Neural progenitor cell (in vitro differentiated cells): ENCODE measurements around the gene POLR2E. TPM values are rescaled to one million over a fixed set of nuclear protein-coding genes. Genes with fewer than 3 reads are reported as not detected.

Experiments used
- DNase-seq: peaks from one replicate; pipeline ENCODE4 v3.0.0-alpha.2; 2016; ENCODE audit warnings: low spot score
- H2AFZ ChIP-seq: fragments of 200-600 bp; sonication (generic); replicated peaks from 2 replicates; pipeline ENCODE4 v1.6.1; 2016; ENCODE audit warnings: antibody characterized with exemption
- H3F3A ChIP-seq: fragments of 200-600 bp; sonication (generic); 2 replicates; pipeline ENCODE4 v1.6.1; 2016; ENCODE audit warnings: antibody characterized with exemption, low read depth
- H3K27ac ChIP-seq: fragments of 200-600 bp; sonication (generic); 2 replicates; pipeline ENCODE4 v1.5.1; 2016; ENCODE audit warnings: mild to moderate bottlenecking
- H3K27me3 ChIP-seq: fragments of 200-600 bp; sonication (generic); 2 replicates; pipeline ENCODE4 v1.6.1; 2016; ENCODE audit warnings: mild to moderate bottlenecking, moderate library complexity
- H3K36me3 ChIP-seq: fragments of 200-600 bp; sonication (generic); 2 replicates; pipeline ENCODE4 v1.5.1; 2016
- H3K4me1 ChIP-seq: fragments of 200-600 bp; sonication (generic); 2 replicates; pipeline ENCODE4 v1.6.1; 2016; ENCODE audit warnings: mixed run types
- H3K4me2 ChIP-seq: fragments of 200-600 bp; sonication (generic); 2 replicates; pipeline ENCODE4 v1.6.1; 2016
- H3K4me3 ChIP-seq: fragments of 200-600 bp; sonication (generic); 2 replicates; pipeline ENCODE4 v1.5.1; 2016
- H3K79me2 ChIP-seq: fragments of 200-600 bp; sonication (generic); 2 replicates; pipeline ENCODE4 v1.6.1; 2016; ENCODE audit warnings: low read depth
- H3K9ac ChIP-seq: fragments of 200-600 bp; sonication (generic); 2 replicates; pipeline ENCODE4 v1.6.1; 2016
- H3K9me3 ChIP-seq: fragments of 200-600 bp; sonication (generic); 2 replicates; pipeline ENCODE4 v1.5.1; 2016; ENCODE audit warnings: low read depth
- H4K20me1 ChIP-seq: fragments of 200-600 bp; sonication (generic); 2 replicates; pipeline ENCODE4 v1.6.1; 2016; ENCODE audit warnings: low read depth
- H3K27ac Mint-ChIP-seq: 3 replicates; pipeline ENCODE4 v1.8.0; 2021; ENCODE audit warnings: mixed read lengths
- H3K27me3 Mint-ChIP-seq: 2 replicates; pipeline ENCODE4 v1.8.0; 2022; ENCODE audit warnings: low read depth, mild to moderate bottlenecking, inconsistent platforms, moderate library complexity, mixed read lengths; ENCODE audit not compliant: insufficient read depth
- H3K36me3 Mint-ChIP-seq: 3 replicates; pipeline ENCODE4 v1.8.0; 2021; ENCODE audit warnings: mixed read lengths
- H3K4me1 Mint-ChIP-seq: 3 replicates; pipeline ENCODE4 v1.8.0; 2021; ENCODE audit warnings: mixed read lengths
- H3K4me3 Mint-ChIP-seq: 3 replicates; pipeline ENCODE4 v1.8.0; 2021; ENCODE audit warnings: mild to moderate bottlenecking, moderate library complexity, mixed read lengths
- H3K9me3 Mint-ChIP-seq: 3 replicates; pipeline ENCODE4 v1.8.0; 2020; ENCODE audit warnings: mixed read lengths
- CTCF ChIP-seq: fragments of 200-600 bp; sonication (generic); IDR thresholded peaks from 2 replicates; pipeline ENCODE4 v1.5.1; 2017; ENCODE audit warnings: antibody characterized with exemption, mild to moderate bottlenecking
- EZH2 ChIP-seq: fragments of 200-600 bp; sonication (generic); IDR thresholded peaks from 2 replicates; pipeline ENCODE4 v1.6.1; 2017; ENCODE audit warnings: antibody characterized with exemption, mild to moderate bottlenecking, moderate library complexity
- EZH2phosphoT487 ChIP-seq: fragments of 200-600 bp; sonication (generic); IDR thresholded peaks from 2 replicates; pipeline ENCODE4 v1.6.1; 2017; ENCODE audit warnings: antibody characterized with exemption
- total RNA-seq: library from RNA; depleted of rRNA; stranded (reverse); fragments of >200 nt; gene quantifications from 2 replicates; pipeline ENCODE4 v1.2.3, GENCODE V29; 2015; ENCODE audit warnings: low replicate concordance

The POLR2E gene
- total RNA-seq, 1 donor from 2014 or later: 98.8 TPM

DNA sequence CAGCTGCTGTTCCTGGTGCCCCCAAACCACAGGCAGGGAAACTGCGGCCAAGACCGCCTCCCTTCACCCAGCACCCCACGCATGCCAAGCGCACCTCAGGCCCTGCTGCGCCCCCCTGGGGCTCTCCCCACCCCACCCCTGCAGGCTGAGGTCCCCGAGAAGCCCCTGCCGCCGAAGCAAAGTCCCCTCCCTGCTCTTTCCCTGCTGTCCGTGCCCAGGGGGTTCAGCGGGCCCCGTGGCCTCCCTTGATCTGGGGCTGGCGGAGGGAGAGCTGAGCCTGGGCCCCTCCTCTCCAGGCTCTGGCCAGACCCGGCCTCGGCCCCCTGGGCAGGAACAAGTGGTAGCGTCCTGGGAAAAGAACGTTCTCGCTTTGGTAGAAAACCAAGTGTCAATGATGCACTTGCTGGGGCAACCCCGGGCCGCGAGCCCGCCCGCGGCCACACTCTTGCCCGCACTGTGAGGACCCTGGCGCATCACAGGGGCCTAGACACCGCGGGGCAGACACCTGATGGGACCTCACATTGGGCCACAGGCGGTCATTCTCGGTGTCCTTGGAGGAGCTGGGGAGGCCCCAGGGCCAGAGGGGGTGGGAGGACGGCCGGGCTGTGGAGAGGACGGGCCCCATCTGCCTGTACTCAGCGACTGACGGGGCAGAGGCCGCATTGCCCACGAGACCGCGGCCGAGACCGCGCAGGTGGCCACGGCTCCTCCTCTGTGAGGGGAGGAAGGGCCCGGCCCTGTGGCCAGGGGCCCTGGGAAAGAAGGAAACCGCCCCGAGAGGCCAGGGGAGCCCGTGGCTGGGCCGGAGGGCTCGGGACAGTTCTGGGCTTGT, 37.6 kb upstream of the POLR2E start:
- Histone ChIP-seq H3K4me1 (peaks cover 19% of the 10 kb centered on the region), H3K4me3 (peak overlapping the region; percentile 43), H2AFZ (no peak overlapping the region), H3K9me3 (no peaks in the 10 kb centered on the region), H3K27ac (no peak overlapping the region), H4K20me1 (peaks cover 16% of the 10 kb centered on the region), H3K79me2 (no peaks in the 10 kb centered on the region), H3K36me3 (no peaks in the 10 kb centered on the region), H3K27me3 (no peaks in the 10 kb centered on the region), H3K4me2 (peak overlapping the region; percentile 80), H3F3A (peaks cover 19% of the 10 kb centered on the region), H3K9ac (no peak overlapping the region)
- Mint-ChIP-seq H3K36me3 (no peaks in the 10 kb centered on the region), H3K27me3 (peaks cover 2% of the 10 kb centered on the region), H3K4me1 (peaks cover 4% of the 10 kb centered on the region), H3K9me3 (no peaks in the 10 kb centered on the region), H3K27ac (no peak overlapping the region), H3K4me3 (no peak overlapping the region)
- TF ChIP-seq CTCF (no peak), EZH2phosphoT487 (no peak), EZH2 (no peak)
- no peak for DNase-seq

- Histone ChIP-seq H3K9me3 (no peaks in the 10 kb centered on the region), H3K36me3 (no peaks in the 10 kb centered on the region), H3K27me3 (no peaks in the 10 kb centered on the region), H3F3A (peaks cover 19% of the 10 kb centered on the region), H3K4me1 (peaks cover 19% of the 10 kb centered on the region), H4K20me1 (peaks cover 16% of the 10 kb centered on the region), H3K9ac (no peak overlapping the region), H3K4me3 (peak overlapping the region; percentile 43), H2AFZ (no peak overlapping the region), H3K4me2 (peak overlapping the region; percentile 80), H3K27ac (no peak overlapping the region), H3K79me2 (no peaks in the 10 kb centered on the region)
- H3K27ac Mint-ChIP-seq: no peak overlapping the region
- no peaks in the 10 kb centered on the region for H3K36me3 Mint-ChIP-seq
- peaks cover 2% of the 10 kb centered on the region for H3K27me3 Mint-ChIP-seq
- peak overlapping the region; percentile 46 for H3K4me3 Mint-ChIP-seq
- TF ChIP-seq CTCF (peak; percentile 17), EZH2 (no peak)
- peak; percentile 79 for DNase-seq
- no peaks in the 10 kb centered on the region for H3K9me3 Mint-ChIP-seq
- H3K4me1 Mint-ChIP-seq: peaks cover 4% of the 10 kb centered on the region
These were observed 36.8 kb upstream of the POLR2E start for GRCh38 chr19:1131718-1132551.

DNA sequence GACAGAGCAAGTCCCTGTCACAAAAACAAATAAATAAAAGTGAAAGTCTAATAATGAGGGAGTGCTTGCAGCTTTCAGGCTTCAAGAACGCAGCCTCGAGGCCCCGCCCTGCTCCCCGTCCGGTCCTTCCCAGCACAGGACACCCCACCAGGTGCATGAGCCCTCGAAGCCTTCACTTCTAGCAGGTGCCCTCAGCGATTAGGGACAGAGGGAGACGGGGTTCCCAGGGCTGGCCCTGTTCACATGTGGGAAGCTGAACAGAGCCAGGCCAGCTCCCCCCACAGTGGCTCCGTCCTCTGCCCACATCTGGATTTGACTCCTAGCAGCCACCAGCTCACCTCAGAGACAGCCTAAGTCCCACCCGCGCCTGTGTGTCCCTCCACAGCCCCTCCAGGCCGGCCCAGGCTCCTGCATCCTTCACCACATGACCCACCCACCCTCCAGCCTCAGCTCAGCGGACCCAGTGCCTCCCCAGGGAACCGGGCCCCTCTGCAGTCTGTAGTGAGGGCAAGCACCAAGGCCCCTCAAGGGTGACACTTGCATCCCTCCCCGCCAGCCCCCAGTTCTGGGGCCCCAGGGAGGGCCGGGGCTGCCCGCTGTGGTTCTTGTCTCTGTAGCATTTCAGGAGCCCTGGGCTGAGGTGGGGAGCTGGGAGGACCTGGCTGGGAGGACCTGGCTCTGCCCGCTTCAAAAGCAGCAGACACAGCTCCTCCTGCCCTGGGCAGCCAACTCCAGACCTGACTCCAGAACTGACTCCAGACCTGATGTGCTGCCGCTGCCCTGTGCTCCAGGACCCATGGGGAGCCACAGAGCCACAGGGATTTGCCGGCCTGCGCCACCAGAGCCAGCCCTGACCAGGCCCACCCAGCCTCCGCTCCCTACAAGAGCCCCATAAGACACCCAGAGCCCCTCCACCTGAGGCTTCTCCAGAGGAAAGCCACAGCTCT, 35.9 kb upstream of the POLR2E start:
- no peaks in the 10 kb centered on the region for H3K27me3 ChIP-seq
- no peaks in the 10 kb centered on the region for H3K4me1 Mint-ChIP-seq
- H3K4me2 ChIP-seq: peak overlapping the region; percentile 80
- H3K27me3 Mint-ChIP-seq: peaks cover 2% of the 10 kb centered on the region
- H3K9me3 ChIP-seq: no peaks in the 10 kb centered on the region
- no peak overlapping the region for H3K9ac ChIP-seq
- H3K27ac Mint-ChIP-seq: no peak overlapping the region
- H3K36me3 ChIP-seq: no peaks in the 10 kb centered on the region
- peaks cover 15% of the 10 kb centered on the region for H3F3A ChIP-seq
- H3K27ac ChIP-seq: no peak overlapping the region
- no peak for TF ChIP-seq CTCF
- no peak for TF ChIP-seq EZH2phosphoT487
- no peak for TF ChIP-seq EZH2
- peak overlapping the region; percentile 55 for H3K4me3 Mint-ChIP-seq
- no peaks in the 10 kb centered on the region for H3K79me2 ChIP-seq
- DNase-seq: no peak
- no peaks in the 10 kb centered on the region for H3K36me3 Mint-ChIP-seq
- H2AFZ ChIP-seq: no peak overlapping the region
- H3K4me3 ChIP-seq: peak overlapping the region; percentile 43
- peaks cover 16% of the 10 kb centered on the region for H4K20me1 ChIP-seq
- H3K9me3 Mint-ChIP-seq: no peaks in the 10 kb centered on the region
- peaks cover 19% of the 10 kb centered on the region for H3K4me1 ChIP-seq
